Right hindlimb (tissue), 1 donor: ENCODE results near the gene SLC35F1.

ENCODE experiments used
- DNase-seq: peaks from one replicate; pipeline ENCODE4 v3.0.0-alpha.2; 2018

SLC35F1 gene

GRCh38 chr6:118319894-118320649 lies 413.0 kb downstream of the SLC35F1 start:
- DNase-seq, result no peak

GRCh38 chr6:118320652-118321051 lies 413.6 kb downstream of the SLC35F1 start:
- DNase-seq, result no peak

DNA sequence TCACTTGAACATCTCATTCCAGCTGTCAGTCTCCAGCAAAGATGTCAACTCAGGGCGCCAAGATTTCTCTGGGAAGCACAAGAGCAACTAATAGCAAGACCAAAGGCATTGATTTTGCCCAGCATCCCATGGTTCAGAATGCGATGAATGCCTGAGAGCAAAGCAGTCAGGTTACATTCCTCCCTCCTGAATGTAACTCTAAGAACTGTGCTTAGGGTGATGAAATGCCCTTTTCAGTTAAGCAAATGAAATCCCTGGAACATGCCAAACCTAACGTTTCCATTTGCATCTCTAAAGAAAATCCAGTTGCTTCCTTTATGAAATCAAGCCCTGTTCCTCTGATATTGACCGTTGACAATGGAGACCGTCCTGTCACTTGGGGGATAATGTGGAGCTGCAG lies 417.1 kb downstream of the SLC35F1 start:
- DNase-seq, result no peak

DNA sequence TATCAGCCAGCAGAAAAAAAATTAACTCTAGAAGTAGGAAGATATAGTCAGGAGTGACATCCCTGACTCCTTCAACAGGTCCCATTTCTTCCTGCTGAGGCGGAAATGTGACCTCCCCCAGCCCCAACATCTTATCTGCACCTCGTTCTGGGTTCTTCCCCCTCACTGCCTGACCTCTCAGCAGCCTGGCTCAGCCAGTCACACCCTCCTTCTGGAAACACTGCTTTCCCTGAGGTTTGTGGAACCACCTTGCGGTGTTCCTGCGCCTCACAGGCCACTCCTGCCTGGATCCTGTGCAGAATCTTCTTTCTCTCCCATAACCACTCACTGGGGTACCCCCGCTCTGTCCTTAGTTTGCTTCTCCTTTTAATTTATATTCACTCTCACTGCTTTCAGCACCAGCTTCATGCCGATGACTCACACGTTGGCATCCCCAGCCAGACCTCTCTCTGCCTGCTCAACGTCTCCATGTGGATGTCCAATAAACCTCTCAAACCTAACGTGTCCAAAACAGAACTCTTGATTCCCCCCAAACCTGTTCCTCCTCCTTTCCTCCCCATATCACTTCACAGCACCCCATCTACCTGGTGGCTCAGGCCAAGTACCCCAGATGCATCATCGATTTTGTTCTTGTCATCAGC lies 418.3 kb downstream of the SLC35F1 start:
- no peak for DNase-seq

DNA sequence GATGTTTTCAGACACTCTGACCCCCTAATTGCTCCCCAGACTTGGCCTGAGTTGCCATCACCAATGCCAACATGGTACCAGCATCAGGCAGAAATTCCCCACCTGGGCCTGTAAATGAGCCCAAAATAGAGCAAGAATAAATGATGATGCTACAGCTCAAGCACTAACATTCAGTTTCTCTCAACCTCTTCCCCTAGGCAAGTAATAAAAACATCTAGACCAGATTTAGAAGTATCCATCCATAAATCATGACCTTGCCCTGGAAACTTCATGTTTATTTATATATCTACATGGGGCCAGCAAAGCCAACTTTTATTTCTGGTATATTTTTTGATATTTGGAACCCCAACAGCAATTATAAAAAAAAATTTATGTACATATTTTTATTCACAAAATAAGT lies 419.6 kb downstream of the SLC35F1 start:
- no peak for DNase-seq

GRCh38 chr6:118327237-118327636 lies 420.2 kb downstream of the SLC35F1 start:
- no peak for DNase-seq

DNA sequence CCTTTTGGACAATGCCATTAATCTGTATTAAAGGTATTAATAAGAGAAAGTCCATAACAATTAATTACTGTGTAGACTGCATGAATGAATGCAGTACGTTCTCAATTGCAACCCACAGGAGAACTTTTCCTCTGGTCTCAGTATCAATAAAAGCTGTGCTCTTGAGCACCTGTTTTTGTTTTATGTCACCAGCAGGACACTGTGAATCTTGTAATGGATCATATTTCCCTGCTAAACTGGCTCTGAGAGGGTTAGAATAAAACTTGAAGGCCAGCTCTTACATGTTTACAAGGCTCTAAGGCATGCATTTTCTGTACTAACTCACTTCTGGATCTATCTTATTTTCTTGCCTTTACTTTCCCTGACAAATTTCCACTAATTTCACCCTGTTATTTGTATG lies 426.7 kb downstream of the SLC35F1 start:
- DNase-seq, result no peak

GRCh38 chr6:118334634-118335033 lies 427.6 kb downstream of the SLC35F1 start:
- no peak for DNase-seq

- no peak for DNase-seq
Measured at GRCh38 chr6:118335325-118335816, 428.3 kb downstream of the SLC35F1 start.

- no peak for DNase-seq
Measured at GRCh38 chr6:118344014-118344670, 437.1 kb downstream of the SLC35F1 start.

DNA sequence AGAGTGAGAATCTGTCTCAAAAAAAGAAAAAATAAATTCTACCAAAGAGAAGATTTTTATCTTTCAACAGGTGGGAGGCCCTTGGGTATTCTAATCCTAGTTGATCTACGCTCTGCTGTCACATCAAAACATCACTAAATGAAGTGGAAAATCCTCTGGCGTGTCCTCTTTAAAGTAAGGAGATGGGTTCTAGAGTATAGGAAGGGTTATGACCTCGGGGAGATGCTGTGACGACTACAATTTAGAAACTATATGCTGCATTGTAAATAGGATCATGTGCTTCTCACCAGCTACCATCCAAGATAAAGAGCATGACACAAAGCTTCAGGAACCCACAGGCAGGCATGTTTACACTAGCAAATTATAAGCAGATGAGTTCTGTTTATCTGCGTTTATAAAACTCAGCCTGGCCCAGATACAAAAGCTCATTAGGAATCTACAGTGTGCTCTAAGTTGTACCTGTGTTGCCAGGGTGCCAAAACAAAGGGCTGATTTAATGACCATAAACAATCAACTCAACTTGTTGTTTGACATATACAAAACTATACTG lies 443.9 kb downstream of the SLC35F1 start:
- DNase-seq, result no peak

DNA sequence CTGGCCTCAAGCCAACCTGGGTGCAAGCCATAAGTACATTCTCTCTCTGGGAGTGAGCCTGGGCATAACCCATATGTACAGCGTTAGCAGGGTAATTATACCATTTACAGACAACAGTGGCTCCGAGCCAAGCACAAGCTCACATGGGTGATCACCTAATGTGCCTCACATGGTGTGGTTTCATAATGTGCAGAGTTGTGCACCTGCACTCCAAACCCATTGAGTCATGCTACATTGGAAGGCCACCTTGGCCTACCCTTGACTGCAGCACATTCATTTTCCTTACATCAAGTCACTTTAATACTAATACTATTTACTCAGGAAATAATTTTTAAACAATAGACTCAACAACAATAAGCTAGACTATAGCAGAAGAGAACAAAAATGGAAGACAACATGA lies 446.5 kb downstream of the SLC35F1 start:
- no peak for DNase-seq

- DNase-seq, result no peak
Measured at GRCh38 chr6:118354641-118355040, 447.6 kb downstream of the SLC35F1 start.

DNA sequence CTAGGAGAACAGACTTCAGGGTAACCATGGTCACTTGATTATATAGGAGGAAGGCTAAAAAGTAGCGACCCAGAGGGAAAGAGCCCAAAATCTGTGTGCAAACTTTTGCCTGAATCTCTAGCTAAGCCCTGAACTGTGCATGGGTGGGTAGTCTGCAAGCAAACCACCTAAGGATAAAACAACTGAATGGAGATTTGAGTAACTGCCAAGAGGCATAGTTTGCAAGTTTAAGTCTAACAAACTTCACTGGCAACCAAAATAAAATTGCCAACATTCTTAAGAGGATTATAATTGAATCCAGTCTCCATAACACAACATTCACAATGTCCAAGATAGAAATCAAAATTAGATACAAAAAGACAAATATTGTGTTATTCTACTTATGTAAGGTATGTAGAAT lies 449.0 kb downstream of the SLC35F1 start:
- no peak for DNase-seq

DNA sequence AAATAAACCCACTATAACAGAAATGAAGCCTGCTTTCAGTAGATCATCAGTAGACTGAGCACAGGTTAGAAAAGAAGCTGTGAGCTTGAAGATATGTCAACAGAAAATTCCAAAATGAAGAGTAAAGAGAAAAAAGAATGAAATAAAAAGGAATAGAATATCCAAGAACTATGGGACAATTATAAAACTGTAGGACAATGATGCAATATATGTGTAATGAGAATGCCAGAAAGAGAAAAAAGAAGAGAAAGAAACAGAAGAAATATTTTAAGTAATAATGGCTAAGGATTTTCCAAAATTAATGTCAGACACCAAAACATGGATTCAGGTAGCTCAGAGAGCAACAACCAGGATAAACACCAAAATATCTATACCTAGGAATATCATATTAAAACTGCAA lies 449.6 kb downstream of the SLC35F1 start:
- DNase-seq, result no peak
